Measurements from ENCODE around the gene PIP5K1A.

GRCh38 chr1:151289991-151290708 lies 91.8 kb downstream of the PIP5K1A start:
- TF ChIP-seq POLR2AphosphoS5 (IDR thresholded peaks at IDR 0.05; ENCODE audit: low read depth, low read length): peak; percentile 63
- TF ChIP-seq SPI1 (IDR thresholded peaks at IDR 0.05; ENCODE audit: low read depth, low read length): no peak
- TF ChIP-seq TAF1 (IDR thresholded peaks at IDR 0.05; ENCODE audit: low read depth, low read length): no peak

Data from GM12891 (cell line).